ELR (cell line): ENCODE results near the gene CDC14B.

Experiments used
- DNase-seq: peaks from one replicate; pipeline ENCODE4 v3.0.0-alpha.2; 2015; ENCODE audit warnings: low read depth

CDC14B gene

GRCh38 chr9:96501633-96502538, 117.8 kb downstream of the CDC14B start:
- DNase-seq: no peak

GRCh38 chr9:96500696-96501632, 118.7 kb downstream of the CDC14B start:
- DNase-seq: peak; percentile 12

- DNase-seq: no peak
These were observed 120.4 kb downstream of the CDC14B start for GRCh38 chr9:96499257-96499656.

GRCh38 chr9:96498796-96499195, 120.8 kb downstream of the CDC14B start:
- no peak for DNase-seq

GRCh38 chr9:96497117-96497399, 122.6 kb downstream of the CDC14B start:
- no peak for DNase-seq

GRCh38 chr9:96496368-96497116, 123.1 kb downstream of the CDC14B start:
- DNase-seq: no peak

GRCh38 chr9:96495341-96495740, 124.3 kb downstream of the CDC14B start:
- peak; percentile 60 for DNase-seq

GRCh38 chr9:96494215-96494800, 125.3 kb downstream of the CDC14B start:
- DNase-seq: no peak

GRCh38 chr9:96493757-96494156, 125.9 kb downstream of the CDC14B start:
- no peak for DNase-seq

GRCh38 chr9:96492993-96493531, 126.6 kb downstream of the CDC14B start:
- no peak for DNase-seq

GRCh38 chr9:96491880-96492525, 127.6 kb downstream of the CDC14B start:
- no peak for DNase-seq

- DNase-seq: no peak
These were observed 128.4 kb downstream of the CDC14B start for GRCh38 chr9:96491079-96491879.

GRCh38 chr9:96490534-96491078, 129.0 kb downstream of the CDC14B start:
- DNase-seq: no peak

GRCh38 chr9:96489482-96489979, 130.1 kb downstream of the CDC14B start:
- no peak for DNase-seq

GRCh38 chr9:96487949-96488348, 131.7 kb downstream of the CDC14B start:
- no peak for DNase-seq

GRCh38 chr9:96487029-96487396, 132.6 kb downstream of the CDC14B start:
- no peak for DNase-seq

- DNase-seq: peak; percentile 37
These were observed 133.1 kb downstream of the CDC14B start for GRCh38 chr9:96486386-96487028.

GRCh38 chr9:96485280-96485679, 134.4 kb downstream of the CDC14B start:
- DNase-seq: no peak

- no peak for DNase-seq
These were observed 135.1 kb downstream of the CDC14B start for GRCh38 chr9:96484521-96484931.
